H9 (cell line): ENCODE results near the gene MRPS27. TPM values are rescaled to one million over a fixed set of nuclear protein-coding genes. Genes with fewer than 3 reads are reported as not detected.
A peak's percentile ranks its signal among the peaks of the same experiment; 100 is the strongest.

ENCODE experiments used
- DNase-seq: peaks from one replicate; pipeline ENCODE4 v3.0.0-alpha.2; 2017
- H2AFZ ChIP-seq: one replicate; pipeline ENCODE4 v1.6.1; 2013; ENCODE audit warnings: mild to moderate bottlenecking, low read length, control low read depth, moderate library complexity
- H2AK5ac ChIP-seq: 2 replicates; pipeline ENCODE4 v1.6.1; 2013; ENCODE audit warnings: low read length, control low read depth, mixed read lengths; ENCODE audit not compliant: insufficient read length
- H2BK120ac ChIP-seq: one replicate; pipeline ENCODE4 v1.6.1; 2013; ENCODE audit warnings: low read depth, mild to moderate bottlenecking, low read length, control low read depth, inconsistent platforms; ENCODE audit not compliant: poor library complexity, severe bottlenecking
- H2BK12ac ChIP-seq: 2 replicates; pipeline ENCODE4 v1.6.1; 2013; ENCODE audit warnings: low read length, control low read depth, mixed read lengths, low read depth; ENCODE audit not compliant: insufficient read length
- H2BK15ac ChIP-seq: 2 replicates; pipeline ENCODE4 v1.6.1; 2013; ENCODE audit warnings: low read depth, low read length, control low read depth
- H2BK20ac ChIP-seq: one replicate; pipeline ENCODE4 v1.6.1; 2013; ENCODE audit warnings: low read depth, mild to moderate bottlenecking, low read length, control low read depth, inconsistent platforms; ENCODE audit not compliant: poor library complexity, severe bottlenecking
- H2BK5ac ChIP-seq: 2 replicates; pipeline ENCODE4 v1.6.1; 2013; ENCODE audit warnings: low read length, control low read depth, mixed read lengths; ENCODE audit not compliant: insufficient read length
- H3K14ac ChIP-seq: 2 replicates; pipeline ENCODE4 v1.6.1; 2013; ENCODE audit warnings: low read length, control low read depth; ENCODE audit not compliant: insufficient read depth
- H3K18ac ChIP-seq: 2 replicates; pipeline ENCODE4 v1.6.1; 2013; ENCODE audit warnings: low read depth, mild to moderate bottlenecking, mixed read lengths, low read length, control low read depth; ENCODE audit not compliant: insufficient read length
- H3K23ac ChIP-seq: 2 replicates; pipeline ENCODE4 v1.6.1; 2013; ENCODE audit warnings: low read length, control low read depth, mixed read lengths, low read depth; ENCODE audit not compliant: insufficient read length
- H3K23me2 ChIP-seq: 2 replicates; pipeline ENCODE4 v1.6.1; 2013; ENCODE audit warnings: low read depth, mild to moderate bottlenecking, mixed read lengths, low read length, control low read depth; ENCODE audit not compliant: insufficient read length, poor library complexity, severe bottlenecking
- H3K27ac ChIP-seq: 2 replicates; pipeline ENCODE4 v1.5.1; 2013; ENCODE audit warnings: low read length, control low read depth, mixed read lengths, low read depth; ENCODE audit not compliant: insufficient read length
- H3K27me3 ChIP-seq: 2 replicates; pipeline ENCODE4 v1.6.1; 2013; ENCODE audit warnings: low read length, control low read depth, inconsistent platforms; ENCODE audit not compliant: insufficient read depth
- H3K4ac ChIP-seq: 2 replicates; pipeline ENCODE4 v1.6.1; 2013; ENCODE audit warnings: low read depth, mild to moderate bottlenecking, control low read depth, inconsistent platforms, low read length, moderate library complexity
- H3K4me1 ChIP-seq: 2 replicates; pipeline ENCODE4 v1.6.1; 2013; ENCODE audit warnings: low read length, control low read depth, inconsistent platforms; ENCODE audit not compliant: insufficient read depth
- H3K4me2 ChIP-seq: 2 replicates; pipeline ENCODE4 v1.6.1; 2013; ENCODE audit warnings: low read length, control low read depth, mixed read lengths; ENCODE audit not compliant: insufficient read length, insufficient read depth
- H3K56ac ChIP-seq: 2 replicates; pipeline ENCODE4 v1.6.1; 2013; ENCODE audit warnings: low read depth, mild to moderate bottlenecking, mixed read lengths, low read length, control low read depth; ENCODE audit not compliant: insufficient read length
- H3K79me1 ChIP-seq: 2 replicates; pipeline ENCODE4 v1.6.1; 2013; ENCODE audit warnings: low read depth, mild to moderate bottlenecking, moderate library complexity, low read length, control low read depth, inconsistent platforms; ENCODE audit not compliant: insufficient read depth, poor library complexity, severe bottlenecking
- H3K79me2 ChIP-seq: 2 replicates; pipeline ENCODE4 v1.6.1; 2013; ENCODE audit warnings: low read length, control low read depth, inconsistent platforms; ENCODE audit not compliant: insufficient read depth
- H3K9ac ChIP-seq: 2 replicates; pipeline ENCODE4 v1.6.1; 2013; ENCODE audit warnings: low read length, control low read depth, mixed read lengths; ENCODE audit not compliant: insufficient read length; ENCODE audit errors: extremely low read depth
- H3K9me3 ChIP-seq: one replicate; pipeline ENCODE4 v1.6.1; 2013; ENCODE audit warnings: low read depth, low read length, inconsistent platforms; ENCODE audit not compliant: control insufficient read depth
- H3T11ph ChIP-seq: one replicate; pipeline ENCODE4 v1.6.1; 2013; ENCODE audit warnings: mild to moderate bottlenecking, low read length, control low read depth, inconsistent platforms
- H4K20me1 ChIP-seq: one replicate; pipeline ENCODE4 v1.6.1; 2013; ENCODE audit not compliant: control insufficient read depth, insufficient read length, insufficient read depth
- H4K5ac ChIP-seq: 2 replicates; pipeline ENCODE4 v1.6.1; 2013; ENCODE audit warnings: low read depth, mild to moderate bottlenecking, mixed read lengths, low read length, control low read depth; ENCODE audit not compliant: insufficient read length
- H4K8ac ChIP-seq: replicated peaks from 2 replicates; pipeline ENCODE4 v1.6.1; 2013; ENCODE audit warnings: low read length, control low read depth, mixed read lengths, low read depth; ENCODE audit not compliant: insufficient read length
- H4K91ac ChIP-seq: 2 replicates; pipeline ENCODE4 v1.6.1; 2013; ENCODE audit warnings: low read depth, mild to moderate bottlenecking, moderate library complexity, mixed read lengths, low read length, control low read depth; ENCODE audit not compliant: insufficient read length
- H3K27ac Mint-ChIP-seq, 3 experiments: 2 replicates in 2 of 3; 3 replicates in 1 of 3; pipeline ENCODE4 v1.8.0; 2020 to 2021; ENCODE audit warnings: mixed read lengths in 3 of 3, mild to moderate bottlenecking in 1 of 3, moderate library complexity in 1 of 3
- H3K27me3 Mint-ChIP-seq: 2 replicates; pipeline ENCODE4 v1.8.0; 2021; ENCODE audit warnings: low read depth, mild to moderate bottlenecking, moderate library complexity, mixed read lengths
- H3K36me3 Mint-ChIP-seq, 3 experiments: 2 replicates in 2 of 3; 3 replicates in 1 of 3; pipeline ENCODE4 v1.8.0; 2020 to 2021; ENCODE audit warnings: low read depth in 3 of 3, mixed read lengths in 3 of 3; ENCODE audit not compliant: insufficient read depth in 1 of 3
- H3K4me1 Mint-ChIP-seq, 2 experiments: 2 replicates each; pipeline ENCODE4 v1.8.0; 2020; ENCODE audit warnings: mixed read lengths in 2 of 2
- H3K4me3 Mint-ChIP-seq, 2 experiments: 2 replicates in 1 of 2; 3 replicates in 1 of 2; pipeline ENCODE4 v1.8.0; 2020 to 2021; ENCODE audit warnings: mild to moderate bottlenecking in 2 of 2, mixed read lengths in 2 of 2, moderate library complexity in 1 of 2
- H3K9me3 Mint-ChIP-seq, 2 experiments: 2 replicates in 1 of 2; 3 replicates in 1 of 2; pipeline ENCODE4 v1.8.0; 2020; ENCODE audit warnings: mild to moderate bottlenecking in 2 of 2, mixed read lengths in 2 of 2, moderate library complexity in 1 of 2
- WGBS: extraction: QIAGEN DNeasy Blood & Tissue Kit; methylation state at CpG from one replicate; pipeline ENCODE4 v1.1.7; 2013; ENCODE audit warnings: missing lambda C conversion rate, low lambda C conversion rate, mixed read lengths; ENCODE audit not compliant: insufficient read length; ENCODE audit errors: extremely low coverage; 5-methylcytosine and 5-hydroxymethylcytosine counted together
- total RNA-seq: library from RNA; stranded (reverse); gene quantifications from 2 replicates; pipeline ENCODE4 v1.2.1, GENCODE V29; 2021
- TF ChIP-seq, protein P1 (sequence below): fragments of 200-600 bp; sonication (generic); conservative IDR thresholded peaks from 3 replicates; pipeline ENCODE4 v1.8.0; 2021; ENCODE audit warnings: antibody characterized with exemption, mild to moderate bottlenecking

MRPS27 gene
- total RNA-seq, 1 experiment from 2014 or later: 83.3 TPM

DNA sequence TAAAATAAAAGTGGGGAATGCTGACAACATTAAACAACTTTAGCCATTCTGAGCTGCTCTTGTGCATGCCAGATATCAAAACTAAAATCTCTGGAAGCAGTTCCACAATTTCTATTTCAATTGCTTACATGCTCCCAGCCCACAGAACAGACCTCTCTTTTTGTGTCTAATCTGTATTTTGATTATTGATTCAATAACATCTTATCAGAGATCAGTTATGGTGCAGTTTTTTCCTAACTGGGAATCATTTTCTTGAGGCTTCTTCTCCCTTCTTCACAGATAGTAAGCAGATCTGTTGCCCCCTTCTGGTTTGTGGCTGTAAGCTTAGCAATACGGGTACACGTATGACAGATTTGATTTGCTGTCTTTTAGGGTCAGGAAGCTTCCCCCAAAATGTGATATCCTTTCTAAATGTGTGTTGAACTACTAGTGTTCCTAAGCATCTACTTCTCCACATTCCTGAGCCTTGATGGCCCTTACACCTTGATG, 39.4 kb downstream of the MRPS27 start:
- Histone ChIP-seq H3K9ac (no peak overlapping the region), H2BK15ac (no peak overlapping the region), H2BK120ac (no peak overlapping the region), H2AK5ac (no peak overlapping the region), H3K9me3 (no peaks in the 10 kb centered on the region), H3K27ac (no peak overlapping the region), H2AFZ (no peak overlapping the region), H3K14ac (no peak overlapping the region), H3K79me1 (no peaks in the 10 kb centered on the region), H3K27me3 (no peaks in the 10 kb centered on the region), H3K23ac (no peak overlapping the region), H3T11ph (no peak overlapping the region), H2BK12ac (no peak overlapping the region), H3K4me2 (no peak overlapping the region), H4K5ac (no peak overlapping the region), H3K56ac (no peak overlapping the region), H3K4ac (no peak overlapping the region), H4K8ac (no peak overlapping the region), H3K79me2 (no peaks in the 10 kb centered on the region), H4K20me1 (no peaks in the 10 kb centered on the region), H4K91ac (no peak overlapping the region), H3K4me1 (no peaks in the 10 kb centered on the region; the same call in 1 of the 2 replicates), H3K23me2 (no peaks in the 10 kb centered on the region), H2BK5ac (no peak overlapping the region), H3K18ac (no peak overlapping the region), H2BK20ac (no peak overlapping the region)
- Mint-ChIP-seq H3K27ac (peak overlapping the region in 1 of 3 experiments; percentile 75; a peak in 2 of 7 replicates), H3K27me3 (no peaks in the 10 kb centered on the region), H3K4me1 (peaks cover 7% of the 10 kb centered on the region in 2 experiments), H3K9me3 (peaks cover 0 to 5% of the 10 kb centered on the region in 2 experiments; a peak in 2 of 5 replicates), H3K36me3 (peaks cover 20 to 33% (median 23%) of the 10 kb centered on the region in 3 experiments), H3K4me3 (no peak overlapping the region)
- DNase-seq: peak; percentile 32
- WGBS: no CpG with 5 or more reads among the region's 2 CpGs
- TF ChIP-seq, protein P1, sequence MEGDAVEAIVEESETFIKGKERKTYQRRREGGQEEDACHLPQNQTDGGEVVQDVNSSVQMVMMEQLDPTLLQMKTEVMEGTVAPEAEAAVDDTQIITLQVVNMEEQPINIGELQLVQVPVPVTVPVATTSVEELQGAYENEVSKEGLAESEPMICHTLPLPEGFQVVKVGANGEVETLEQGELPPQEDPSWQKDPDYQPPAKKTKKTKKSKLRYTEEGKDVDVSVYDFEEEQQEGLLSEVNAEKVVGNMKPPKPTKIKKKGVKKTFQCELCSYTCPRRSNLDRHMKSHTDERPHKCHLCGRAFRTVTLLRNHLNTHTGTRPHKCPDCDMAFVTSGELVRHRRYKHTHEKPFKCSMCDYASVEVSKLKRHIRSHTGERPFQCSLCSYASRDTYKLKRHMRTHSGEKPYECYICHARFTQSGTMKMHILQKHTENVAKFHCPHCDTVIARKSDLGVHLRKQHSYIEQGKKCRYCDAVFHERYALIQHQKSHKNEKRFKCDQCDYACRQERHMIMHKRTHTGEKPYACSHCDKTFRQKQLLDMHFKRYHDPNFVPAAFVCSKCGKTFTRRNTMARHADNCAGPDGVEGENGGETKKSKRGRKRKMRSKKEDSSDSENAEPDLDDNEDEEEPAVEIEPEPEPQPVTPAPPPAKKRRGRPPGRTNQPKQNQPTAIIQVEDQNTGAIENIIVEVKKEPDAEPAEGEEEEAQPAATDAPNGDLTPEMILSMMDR: peak; percentile 68
